HepG2 (cell line): ENCODE results near the gene GCDH.

ENCODE experiments used
- CTCF ChIP-seq: sonication (generic); formaldehyde crosslinking; IDR thresholded peaks from 2 replicates; pipeline ENCODE4 v1.5.0; 2020; ENCODE audit warnings: mild to moderate bottlenecking, missing genetic modification reagents, moderate library complexity
- HDAC2 ChIP-seq: sonication (generic); formaldehyde crosslinking; IDR thresholded peaks from 2 replicates; pipeline ENCODE4 v1.4.0; 2020; ENCODE audit warnings: missing genetic modification reagents
- NFYB ChIP-seq: sonication (generic); formaldehyde crosslinking; IDR thresholded peaks from 2 replicates; pipeline ENCODE4 v1.4.0; 2020; ENCODE audit warnings: missing genetic modification reagents
- SRF ChIP-seq: IDR thresholded peaks from 2 replicates; pipeline ENCODE4 v1.6.1; 2011; ENCODE audit warnings: mild to moderate bottlenecking, low read depth, low read length, moderate library complexity
- TAF1 ChIP-seq: sonication (generic); formaldehyde crosslinking; IDR thresholded peaks from 2 replicates; pipeline ENCODE4 v1.4.0; 2020; ENCODE audit warnings: missing genetic modification reagents
- TBX3 ChIP-seq: fragments of 450-650 bp; IDR thresholded peaks from 2 replicates; pipeline ENCODE4 v1.6.1; 2017; ENCODE audit warnings: antibody characterized with exemption, mild to moderate bottlenecking, inconsistent platforms, borderline replicate concordance

GRCh38 chr19:12924621-12925310 is 33.8 kb downstream of the GCDH start:
- TF ChIP-seq NFYB (CRISPR knock-in tag): no peak
- no peak for TF ChIP-seq SRF
- TF ChIP-seq TAF1 (CRISPR knock-in tag): no peak
- no peak for TF ChIP-seq CTCF (CRISPR knock-in tag)
- no peak for TF ChIP-seq HDAC2 (CRISPR knock-in tag)
- TF ChIP-seq TBX3: no peak
